GM21360 (cell line): Measurements from ENCODE around the gene HDAC6.

Source experiments
- ATAC-seq: cut with Tn5 transposase; IDR thresholded peaks from one replicate; pipeline ENCODE4 v1.9.1; 2021; ENCODE audit warnings: mild to moderate bottlenecking, moderate library complexity; ENCODE audit not compliant: unreplicated experiment

HDAC6 gene

DNA sequence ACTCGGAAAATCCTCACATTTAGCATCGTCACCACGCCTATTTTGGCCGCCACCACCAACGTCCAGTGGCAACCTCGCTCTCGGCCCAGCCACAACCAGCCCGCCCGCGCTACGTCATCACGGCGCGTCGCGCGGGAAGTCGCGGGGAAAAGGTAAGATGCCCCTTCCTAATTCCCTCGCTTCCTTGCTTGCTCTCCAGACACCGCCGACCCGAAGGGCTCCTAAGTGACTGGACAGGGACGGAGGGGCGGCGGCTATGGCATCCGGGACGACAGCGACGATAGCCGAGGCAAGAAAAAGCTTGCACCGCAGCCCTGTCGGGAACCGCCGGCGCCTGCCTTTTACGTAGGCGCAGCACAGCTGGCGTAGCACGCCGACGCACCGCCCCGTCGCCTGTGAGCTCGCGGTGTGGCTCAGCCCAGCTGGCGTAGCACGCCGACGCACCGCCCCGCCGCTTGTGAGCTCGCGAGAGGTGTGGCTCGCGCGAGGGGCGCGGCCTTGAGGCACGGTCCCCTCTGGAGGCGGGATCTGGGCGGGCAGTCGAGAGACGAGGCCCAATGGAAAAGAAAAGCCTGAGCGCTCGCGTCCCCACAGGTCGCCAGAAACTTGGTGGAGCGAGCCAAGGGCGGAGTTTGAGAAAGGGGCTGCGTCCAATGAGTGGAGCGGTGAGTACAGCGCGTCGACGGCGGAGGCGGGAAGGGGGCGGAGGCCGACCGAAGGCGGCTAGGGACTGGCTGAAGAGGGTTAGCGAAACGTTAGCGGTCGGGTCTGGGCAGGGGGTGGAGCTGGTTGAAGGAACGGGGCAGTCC is at the start of gene HDAC6:
Gene HDAC6, plus strand, starts transcription at position 788 of the 809 bp plus-strand sequence. CDS start 626 bp downstream, outside the sequence.
- peak; percentile 86 for ATAC-seq

DNA sequence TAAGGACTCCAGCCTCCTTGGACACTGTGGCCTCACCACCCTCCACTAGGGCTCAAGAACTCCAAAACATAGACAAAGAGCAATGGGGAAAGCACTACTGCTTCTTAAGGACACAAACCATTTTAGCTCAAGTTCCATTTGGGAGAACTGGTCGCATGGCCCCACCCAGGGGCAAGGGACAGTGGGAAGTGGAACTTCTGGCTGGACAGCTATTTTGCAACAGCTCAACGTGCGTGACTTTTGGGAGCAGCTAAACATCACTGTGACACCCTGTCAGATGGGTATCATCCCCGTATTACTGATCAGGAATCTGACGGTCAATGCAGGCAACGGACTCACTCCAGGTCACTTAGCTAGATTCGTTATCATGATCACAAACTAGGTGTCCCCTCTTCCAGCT is 49.4 kb upstream of the HDAC6 start:
- no peak for ATAC-seq

DNA sequence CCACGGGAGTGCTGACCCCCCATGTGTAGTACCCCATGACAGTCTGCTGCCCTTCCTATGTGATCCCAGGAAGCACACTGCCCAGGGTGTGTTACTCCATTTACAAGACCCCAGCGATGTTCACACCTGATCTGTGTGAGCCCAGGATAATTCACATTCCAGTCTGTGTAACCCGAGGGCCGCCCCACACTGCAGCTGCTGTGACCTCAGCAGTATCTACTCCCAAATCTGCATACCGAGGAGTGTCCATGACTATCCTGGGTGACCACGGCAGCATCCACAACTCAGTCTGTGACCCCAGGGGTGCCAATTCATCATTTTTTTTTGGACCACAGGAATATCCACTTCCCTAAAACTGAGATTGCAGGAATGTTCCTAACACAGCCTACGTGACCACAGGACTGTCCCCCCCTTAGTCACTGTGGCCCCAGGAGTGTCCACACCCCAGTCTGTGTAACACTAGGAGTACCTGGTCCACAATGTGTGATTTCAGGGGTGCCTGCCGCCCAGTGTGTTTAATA is 48.1 kb upstream of the HDAC6 start:
- ATAC-seq = no peak

- no peak for ATAC-seq
Measured at GRCh38 chrX:48754238-48754637, 47.6 kb upstream of the HDAC6 start.

DNA sequence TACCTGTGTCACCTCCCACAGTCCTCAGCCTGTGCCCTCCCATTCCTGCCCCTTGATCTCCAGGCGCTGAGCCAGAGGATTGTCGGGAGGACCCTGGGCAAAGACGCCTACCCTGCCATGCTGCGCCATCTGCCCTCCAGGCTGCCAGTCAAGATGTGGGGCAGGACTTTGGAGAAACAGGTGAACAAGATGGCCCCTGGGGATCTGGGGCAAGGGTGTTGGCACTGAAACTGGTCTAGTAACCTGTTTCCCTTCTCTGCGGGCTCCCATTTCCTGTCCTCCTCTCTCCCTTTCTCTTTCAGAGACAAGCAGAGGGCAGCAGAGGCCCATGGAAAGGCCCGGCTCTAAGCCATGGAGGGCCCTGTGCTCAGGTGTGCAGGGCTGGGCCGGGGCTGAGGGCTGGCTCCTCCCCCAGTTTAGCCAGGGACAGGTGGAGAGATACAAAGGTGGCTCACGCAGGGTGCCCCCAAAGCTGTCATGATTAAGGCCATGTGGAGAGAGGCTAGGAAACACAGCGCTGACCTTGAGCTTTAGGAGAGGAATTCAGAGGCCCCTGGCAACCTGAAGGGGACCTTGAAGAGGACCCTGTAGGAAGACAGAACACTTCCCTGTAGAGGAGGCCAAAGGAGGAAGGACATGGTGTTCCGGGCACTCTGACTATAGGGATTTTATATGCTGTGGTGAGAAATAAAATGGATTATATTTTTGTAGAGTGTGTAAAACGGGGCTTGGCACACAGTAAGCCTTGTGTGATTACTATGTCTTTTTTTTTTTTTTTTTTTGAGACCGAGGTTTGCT is 40.0 kb upstream of the HDAC6 start, which contains the start of gene GLOD5:
Gene GLOD5, plus strand, starts transcription at position 74 of the 798 bp plus-strand sequence. Its CDS starts 44 bp downstream, at position 118.
- no peak for ATAC-seq

- no peak for ATAC-seq
Measured at GRCh38 chrX:48769230-48769629, 32.6 kb upstream of the HDAC6 start.

- no peak for ATAC-seq
Measured at GRCh38 chrX:48770296-48770695, 31.6 kb upstream of the HDAC6 start.

DNA sequence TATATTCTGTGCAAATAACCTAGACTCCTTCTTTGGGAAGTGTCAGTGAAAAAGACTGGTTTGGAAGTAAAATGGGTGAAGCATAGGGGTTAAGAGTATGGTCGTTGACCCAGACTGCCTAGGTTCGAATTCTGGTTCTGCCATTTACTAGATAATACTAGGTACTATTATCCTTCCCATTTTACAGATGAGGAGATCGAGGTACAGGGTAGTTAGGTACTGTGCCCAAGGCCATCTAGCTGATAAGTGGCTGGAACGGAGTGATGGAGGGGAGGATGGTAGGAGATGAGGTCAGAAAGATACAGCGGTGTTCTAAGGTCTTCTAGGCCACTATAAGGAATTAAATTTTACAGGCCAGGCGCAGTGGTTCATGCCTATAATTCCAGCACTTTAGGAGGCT is 29.3 kb upstream of the HDAC6 start:
- no peak for ATAC-seq

DNA sequence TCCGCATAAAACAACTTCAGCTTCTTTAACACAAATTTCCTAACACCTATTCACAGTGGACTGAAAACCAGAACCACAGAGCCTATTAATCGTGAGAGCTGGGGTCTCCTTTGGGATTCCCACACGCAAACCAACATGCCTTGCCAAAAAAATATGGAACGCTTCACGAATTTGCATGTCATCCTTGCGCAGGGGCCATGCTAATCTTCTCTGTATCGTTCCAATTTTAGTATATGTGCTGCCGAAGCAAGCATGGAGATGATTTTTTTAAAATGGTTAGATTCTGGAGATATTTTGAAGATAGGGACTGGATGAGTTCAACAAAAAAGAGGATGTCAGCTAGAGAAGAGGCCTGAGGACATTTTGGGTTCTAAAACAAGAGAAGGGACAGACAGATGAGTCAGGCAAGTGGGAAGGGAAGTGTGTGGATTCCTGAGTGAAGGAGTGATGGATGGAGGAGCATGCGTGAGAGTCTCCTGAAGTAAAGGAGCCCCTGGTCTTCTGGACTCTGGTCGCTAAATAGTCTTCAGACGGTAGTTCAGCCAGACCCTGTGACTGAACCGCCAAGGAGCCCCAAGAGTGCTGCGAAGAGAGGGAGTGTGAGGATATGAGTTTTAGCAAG is 24.9 kb upstream of the HDAC6 start:
- ATAC-seq = no peak

DNA sequence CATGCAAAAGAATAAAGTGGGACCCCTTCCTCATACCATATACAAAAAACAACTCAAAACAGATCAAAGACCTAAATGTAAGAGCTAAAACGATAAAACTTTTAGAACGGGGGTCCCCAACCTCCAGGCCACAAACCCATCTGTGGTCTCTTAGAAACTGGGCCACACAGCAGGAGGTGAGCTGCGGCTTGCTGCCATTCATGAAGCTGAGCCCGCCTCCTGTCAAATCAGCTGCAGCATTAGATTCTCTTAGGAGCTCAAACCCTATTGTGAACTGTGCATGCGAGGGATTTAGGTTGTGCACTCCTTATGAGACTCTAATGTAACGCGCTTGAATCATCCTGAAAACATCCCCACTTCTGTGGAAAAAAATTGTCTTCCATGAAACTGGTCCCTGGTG is 22.5 kb upstream of the HDAC6 start:
- no peak for ATAC-seq

DNA sequence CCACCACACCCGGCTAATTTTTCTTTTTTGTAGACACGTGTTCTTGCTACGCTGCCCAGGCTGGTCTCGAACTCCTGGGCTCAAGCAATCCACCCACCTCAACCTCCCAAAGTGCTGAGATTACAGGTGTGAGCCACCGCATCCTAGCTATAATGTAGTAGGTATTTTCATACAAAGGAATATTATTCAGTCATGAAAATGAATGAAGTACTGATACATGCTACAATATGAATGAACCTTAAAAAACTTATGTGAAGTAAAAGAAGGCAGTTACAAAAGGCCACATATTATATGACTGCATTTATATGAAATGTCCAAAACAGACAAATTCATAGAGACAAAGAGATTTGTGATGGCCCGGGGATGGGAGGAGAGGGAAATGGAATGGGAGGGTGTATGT is 20.2 kb upstream of the HDAC6 start:
- ATAC-seq = no peak

GRCh38 chrX:48782216-48782615 is 19.7 kb upstream of the HDAC6 start:
- ATAC-seq = no peak

DNA sequence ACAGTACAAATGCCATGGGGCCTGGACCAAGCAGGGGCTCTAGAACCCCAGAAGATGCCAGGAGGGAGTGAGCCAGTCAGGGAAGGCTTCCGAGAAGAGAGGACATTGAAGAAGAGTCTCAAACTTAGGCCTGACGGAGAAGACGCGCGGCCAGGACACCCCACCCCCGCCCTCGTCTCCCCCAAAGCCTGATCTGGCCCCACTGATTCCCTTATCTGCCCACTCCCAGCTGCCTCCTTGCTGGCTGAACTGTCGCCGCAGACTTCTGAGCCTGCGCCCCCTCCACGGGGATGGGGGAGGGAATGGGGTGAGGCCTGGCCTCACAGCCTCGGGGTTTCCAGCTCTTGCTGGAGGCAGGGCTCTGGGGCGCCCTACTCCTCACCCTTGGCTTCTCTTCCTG is 19.1 kb upstream of the HDAC6 start:
- ATAC-seq = no peak

DNA sequence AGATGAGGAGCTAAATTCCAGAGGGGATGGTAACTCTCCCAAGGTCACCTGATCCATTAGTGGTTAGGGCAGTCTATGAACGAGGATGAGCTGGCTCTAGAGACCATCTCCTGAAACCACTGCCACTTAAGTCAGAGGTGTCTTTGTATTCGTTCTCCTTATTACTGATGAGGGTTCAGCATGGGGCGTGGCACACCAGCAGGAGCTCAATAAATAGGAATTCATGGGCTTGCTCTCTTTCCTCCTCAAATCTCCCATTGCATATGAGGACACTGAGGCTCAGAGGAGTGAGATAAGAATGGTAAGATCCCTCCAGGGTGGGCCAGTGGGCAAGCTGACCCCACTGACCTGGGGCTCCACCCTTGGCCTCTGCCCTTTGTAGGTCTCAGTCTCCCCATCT is 17.1 kb upstream of the HDAC6 start:
- no peak for ATAC-seq

DNA sequence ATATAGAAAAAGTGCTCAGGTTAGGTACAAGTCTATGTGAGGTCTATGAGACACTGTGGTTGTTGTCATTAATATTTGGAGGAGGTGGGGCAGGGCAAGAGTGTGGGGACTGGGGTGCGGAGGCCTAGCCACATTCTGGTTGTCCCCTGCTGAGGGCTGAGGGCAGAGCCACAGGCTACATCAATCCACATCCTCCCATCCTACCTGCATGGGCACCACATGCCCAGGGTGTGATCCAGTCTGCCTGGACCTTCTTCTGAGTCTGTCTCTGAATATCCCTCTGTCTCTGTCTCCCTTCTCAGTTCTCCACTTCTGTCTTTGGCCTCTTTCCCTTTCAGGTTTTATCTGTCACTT is 16.7 kb upstream of the HDAC6 start:
- no peak for ATAC-seq

GRCh38 chrX:48785540-48786214 is 16.2 kb upstream of the HDAC6 start:
- ATAC-seq = no peak

DNA sequence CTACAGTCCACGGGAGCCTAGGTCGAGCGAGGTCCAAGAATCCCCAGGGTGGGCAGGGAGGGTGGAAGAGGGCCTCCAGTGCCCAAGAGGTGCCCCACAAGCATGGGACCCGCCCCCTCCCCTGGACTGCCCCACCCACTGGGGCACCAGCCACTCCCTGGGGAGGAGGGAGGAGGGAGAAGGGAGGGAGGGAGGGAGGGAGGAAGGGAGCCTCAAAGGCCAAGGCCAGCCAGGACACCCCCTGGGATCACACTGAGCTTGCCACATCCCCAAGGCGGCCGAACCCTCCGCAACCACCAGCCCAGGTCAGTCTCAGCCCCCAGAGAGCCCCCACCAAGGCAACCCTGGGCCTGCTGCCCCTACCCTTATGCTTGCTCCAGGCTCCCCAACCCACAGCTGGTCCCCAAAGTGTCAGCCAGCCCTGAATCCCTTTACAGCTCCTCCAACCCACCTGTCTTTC is 15.5 kb upstream of the HDAC6 start, which contains the start of gene GATA1:
Gene GATA1, plus strand, starts transcription at position 250 of the 460 bp plus-strand sequence. CDS start 4,520 bp downstream, outside the sequence.
- ATAC-seq = no peak

GRCh38 chrX:48786825-48787504 is 14.9 kb upstream of the HDAC6 start:
- no peak for ATAC-seq

- ATAC-seq = no peak
Measured at GRCh38 chrX:48787505-48788443, 14.1 kb upstream of the HDAC6 start.
